HG03565 (cell line): ENCODE results near the gene NT5C1B.
A peak's percentile ranks its signal among the peaks of the same experiment; 100 is the strongest.

Experiments used
- ATAC-seq: cut with Tn5 transposase; IDR thresholded peaks from one replicate; pipeline ENCODE4 v1.9.1; 2021; ENCODE audit warnings: mild to moderate bottlenecking, moderate library complexity; ENCODE audit not compliant: unreplicated experiment

NT5C1B gene

DNA sequence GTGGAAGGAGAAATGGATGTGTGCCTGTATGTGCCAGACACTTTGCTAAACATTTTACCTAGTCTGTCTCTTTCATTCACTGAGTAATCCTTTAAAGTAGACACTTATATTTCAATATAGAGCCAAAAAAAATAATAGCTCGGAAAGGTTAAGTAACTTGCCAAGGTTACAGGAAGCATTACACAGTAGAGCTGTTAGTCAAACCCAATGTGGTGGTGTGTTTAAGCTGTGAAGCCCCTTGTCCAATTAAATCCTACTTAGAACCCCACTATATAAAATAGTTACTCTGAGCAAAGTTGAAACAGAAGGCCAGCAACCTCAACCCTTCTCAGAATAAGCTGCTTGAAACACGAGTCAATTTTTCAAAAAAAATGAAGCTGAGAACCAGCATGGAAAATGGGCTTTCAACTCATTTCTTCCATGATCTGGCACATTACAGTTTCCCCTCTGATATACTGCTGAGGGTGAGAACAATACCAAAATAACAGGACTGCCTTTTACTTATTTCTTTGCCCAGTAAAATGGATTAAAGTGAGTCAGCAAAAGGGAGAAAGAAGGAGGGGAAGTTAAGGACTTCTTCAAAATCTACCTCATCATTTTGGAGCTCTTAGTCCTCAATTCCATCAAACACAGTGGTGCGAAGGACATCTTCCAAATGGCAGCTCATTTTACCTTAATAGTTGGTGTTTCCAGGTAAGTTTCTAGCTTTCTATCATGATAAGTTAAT is 36.9 kb downstream of the NT5C1B start:
- no peak for ATAC-seq

DNA sequence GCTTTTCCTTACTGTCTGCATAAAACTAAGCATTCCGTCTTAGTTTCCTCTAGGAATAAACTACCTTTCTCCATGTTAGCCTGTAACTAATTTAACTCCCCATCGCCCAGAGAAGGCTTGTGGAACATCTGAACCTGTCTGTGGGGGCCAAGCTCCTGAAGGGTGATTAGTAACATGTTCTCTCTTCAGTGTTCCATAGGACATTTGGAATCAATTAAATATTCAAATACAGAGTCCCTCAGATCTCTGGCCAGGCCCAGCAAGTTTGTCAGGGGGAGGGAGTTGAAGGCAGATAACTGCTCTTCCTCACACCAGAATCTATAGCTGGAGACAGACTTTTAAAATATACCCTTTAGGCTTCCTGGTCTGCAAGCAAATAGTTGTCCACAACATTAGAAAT is 37.7 kb downstream of the NT5C1B start:
- no peak for ATAC-seq

DNA sequence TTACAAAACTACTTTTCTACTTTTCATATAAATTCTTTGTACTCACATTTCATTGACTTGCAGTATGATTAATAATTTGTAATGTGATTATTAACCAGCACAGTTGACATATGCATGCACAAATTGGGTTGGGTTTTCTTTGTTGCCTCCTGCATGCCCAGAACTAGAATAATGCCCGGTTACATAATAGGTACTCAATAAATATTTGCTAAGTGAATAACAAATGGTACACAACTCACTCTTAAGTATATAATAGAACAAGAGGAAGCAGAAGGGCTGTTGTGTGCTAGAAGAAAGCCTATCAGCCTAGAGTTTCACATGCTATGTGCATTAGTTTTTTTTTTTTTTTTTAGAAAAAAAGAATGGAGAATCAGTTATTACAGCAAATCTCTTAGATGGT is 38.2 kb downstream of the NT5C1B start:
- ATAC-seq: no peak

GRCh38 chr2:18550433-18550832 is 38.9 kb downstream of the NT5C1B start:
- ATAC-seq: no peak

- no peak for ATAC-seq
Measured at GRCh38 chr2:18549083-18549482, 40.3 kb downstream of the NT5C1B start.

DNA sequence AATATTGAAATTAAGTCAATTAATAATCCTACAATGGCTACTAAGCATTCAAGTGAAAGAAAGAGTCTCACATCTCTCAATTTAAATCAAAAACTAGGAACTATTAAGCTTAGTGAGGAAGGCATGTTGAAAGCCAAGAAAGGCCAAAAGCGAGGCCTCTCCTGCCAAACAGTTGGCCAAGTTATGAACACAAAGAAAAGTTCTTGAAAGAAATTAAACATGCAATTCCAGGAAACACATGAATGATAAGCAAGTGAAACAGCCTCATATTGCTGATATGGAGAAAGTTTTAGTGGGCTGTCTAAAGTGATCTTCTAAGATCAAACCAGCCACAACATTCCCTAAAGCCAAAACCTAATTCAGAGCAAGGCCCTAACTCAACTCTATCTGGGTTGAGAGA is 40.7 kb downstream of the NT5C1B start:
- ATAC-seq: no peak

GRCh38 chr2:18546567-18546966 is 42.8 kb downstream of the NT5C1B start:
- no peak for ATAC-seq

DNA sequence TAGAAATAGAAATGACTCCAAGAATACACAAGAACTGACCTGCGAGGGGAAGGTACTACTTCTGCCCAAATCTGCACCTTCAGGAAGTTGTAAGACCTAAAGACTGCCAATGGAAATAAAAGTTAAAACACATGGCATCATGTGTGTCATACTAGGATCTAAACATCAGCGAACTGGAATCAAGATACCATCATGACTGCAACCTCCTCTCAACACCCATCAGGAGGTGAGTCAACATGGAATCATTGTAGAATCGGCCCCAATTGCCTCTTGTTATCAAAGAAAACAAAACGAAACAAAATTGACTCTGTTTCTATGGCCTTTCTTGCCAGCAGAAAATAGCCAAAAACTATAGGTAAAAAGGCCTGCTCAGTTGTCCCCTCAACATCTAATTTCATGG is 44.0 kb downstream of the NT5C1B start:
- no peak for ATAC-seq

- no peak for ATAC-seq
Measured at GRCh38 chr2:18544171-18544570, 45.2 kb downstream of the NT5C1B start.

DNA sequence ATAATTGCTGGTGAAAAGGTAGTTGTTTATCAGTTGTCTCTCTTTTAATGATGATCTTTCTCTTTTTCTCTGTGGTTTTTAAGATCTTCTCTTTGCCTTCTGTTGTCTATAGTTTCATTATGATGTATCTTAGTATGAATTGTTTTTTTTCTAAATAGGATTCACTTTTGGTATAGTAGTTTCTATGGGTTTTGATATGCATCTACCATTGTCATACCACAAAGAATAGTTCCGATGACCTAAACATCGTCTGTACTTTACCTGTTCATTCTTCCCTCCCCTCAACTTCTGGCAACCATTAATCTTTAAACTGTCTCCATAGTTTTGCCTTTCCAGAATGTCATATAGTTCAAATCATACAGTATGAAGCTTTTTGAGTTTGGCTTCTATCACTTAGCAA is 48.5 kb downstream of the NT5C1B start:
- ATAC-seq: peak; percentile 73

DNA sequence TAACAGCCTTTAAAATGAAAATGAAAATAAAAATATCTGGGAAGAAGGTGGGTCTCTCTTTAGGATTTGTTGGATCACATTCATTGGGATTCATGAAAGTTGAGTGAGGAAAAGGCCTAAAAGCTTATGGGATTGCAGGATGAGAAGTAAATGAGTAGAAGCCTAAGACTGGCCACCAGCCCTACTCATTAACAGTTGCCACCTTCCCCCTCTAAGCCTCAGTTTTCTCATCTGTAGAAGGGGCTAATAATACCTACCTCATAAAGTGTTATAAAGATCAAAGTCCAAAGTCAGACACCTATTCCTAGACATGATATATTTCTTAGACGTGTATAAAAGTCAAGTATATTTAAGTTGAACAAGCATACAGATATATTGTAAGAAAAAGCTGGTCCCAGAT is 52.7 kb downstream of the NT5C1B start:
- ATAC-seq: no peak

DNA sequence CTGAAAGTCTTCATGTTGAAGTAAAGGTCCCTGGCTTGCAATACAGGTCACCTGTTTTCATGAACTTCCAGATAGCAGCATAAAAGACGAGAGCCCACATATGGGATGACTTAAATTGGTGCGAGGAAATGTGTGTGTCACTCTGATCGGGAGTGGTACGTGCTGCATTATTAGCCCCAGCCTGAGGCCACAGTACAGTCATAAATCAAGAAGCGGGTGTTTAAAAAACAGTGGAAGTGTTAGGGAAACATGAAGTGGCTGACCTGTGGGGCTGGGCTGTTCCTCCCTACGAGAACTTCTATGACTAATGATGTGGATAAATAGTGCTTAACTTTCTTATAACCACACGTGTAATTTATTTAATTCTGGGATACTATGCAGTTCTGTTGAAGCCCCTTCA is 53.3 kb downstream of the NT5C1B start:
- ATAC-seq: no peak

DNA sequence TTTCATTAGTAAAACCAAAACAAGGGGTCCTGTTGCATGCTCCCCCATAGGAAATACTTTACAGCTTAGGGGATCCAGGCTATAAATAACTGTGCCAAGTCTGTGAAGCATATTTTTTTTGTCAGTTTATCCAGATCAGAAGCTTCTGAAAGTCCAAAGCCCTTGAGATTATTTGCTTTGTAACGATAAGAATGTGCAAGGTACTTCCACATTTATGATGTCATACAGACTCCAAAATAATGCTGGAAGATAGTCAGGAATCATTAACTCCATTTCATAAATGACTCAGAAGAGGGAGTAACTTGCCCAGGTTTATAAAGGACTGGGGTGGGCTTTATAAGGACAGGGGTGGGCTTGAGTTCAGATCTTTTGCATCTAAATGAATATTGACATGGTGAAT is 58.2 kb downstream of the NT5C1B start:
- no peak for ATAC-seq

DNA sequence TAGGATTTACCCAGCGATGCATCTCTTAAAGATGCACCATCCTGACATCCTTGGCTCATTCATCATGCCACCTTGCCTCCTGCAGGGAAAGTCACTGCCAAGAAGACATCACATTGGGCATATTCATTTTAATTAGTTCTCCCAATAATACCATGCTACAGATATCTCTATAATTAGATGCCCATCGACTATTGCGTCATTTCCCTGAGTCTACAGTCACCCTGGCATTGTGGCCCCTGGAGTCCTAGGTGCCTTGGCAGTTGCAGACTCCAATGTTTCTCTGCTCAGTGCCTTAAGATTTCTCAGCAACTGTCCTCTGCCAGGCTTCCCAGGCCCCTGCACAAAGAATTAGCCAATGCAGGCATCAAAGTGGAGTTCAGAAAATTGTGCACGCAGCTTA is 61.5 kb downstream of the NT5C1B start:
- no peak for ATAC-seq

GRCh38 chr2:18527326-18527725 is 62.0 kb downstream of the NT5C1B start:
- ATAC-seq: no peak

GRCh38 chr2:18526429-18526828 is 62.9 kb downstream of the NT5C1B start:
- ATAC-seq: no peak

DNA sequence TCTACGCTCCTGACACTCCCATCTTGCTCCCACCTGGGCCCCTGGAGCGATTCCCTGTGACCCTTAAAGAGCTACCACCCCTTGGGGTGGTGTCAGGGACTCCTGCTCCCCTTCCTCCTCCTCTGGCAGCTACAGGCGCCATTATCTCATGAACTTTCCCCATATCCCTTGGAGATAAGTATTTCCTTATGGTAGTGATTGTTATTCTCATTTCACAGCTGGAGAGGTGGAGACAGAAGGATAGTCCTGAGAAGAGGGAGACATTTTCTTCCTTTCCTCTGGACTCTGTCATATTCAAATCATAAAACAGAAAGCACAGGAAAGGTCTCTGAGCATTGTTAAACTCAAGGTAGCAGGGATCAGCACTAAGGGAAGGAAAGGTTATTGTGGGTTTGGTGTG is 63.5 kb downstream of the NT5C1B start:
- no peak for ATAC-seq

DNA sequence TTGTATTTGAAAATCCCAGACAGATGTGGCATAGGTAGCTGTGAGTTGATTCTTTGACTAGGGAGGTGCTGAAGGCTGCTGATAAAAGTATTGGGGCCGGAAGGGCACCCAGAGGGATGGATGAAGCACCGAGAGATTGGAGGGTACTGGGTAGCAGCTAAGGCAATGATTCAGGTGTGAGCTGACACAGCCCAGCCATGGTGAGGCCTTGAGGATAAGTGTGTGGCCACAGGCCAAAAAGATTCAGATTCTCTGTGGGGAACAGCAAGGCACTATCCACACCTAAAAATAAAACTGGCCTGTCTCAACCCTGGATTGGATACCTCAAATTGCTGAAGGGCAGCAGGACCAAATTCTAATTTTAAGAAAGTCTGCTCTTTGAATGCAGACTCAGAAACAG is 64.1 kb downstream of the NT5C1B start:
- no peak for ATAC-seq

DNA sequence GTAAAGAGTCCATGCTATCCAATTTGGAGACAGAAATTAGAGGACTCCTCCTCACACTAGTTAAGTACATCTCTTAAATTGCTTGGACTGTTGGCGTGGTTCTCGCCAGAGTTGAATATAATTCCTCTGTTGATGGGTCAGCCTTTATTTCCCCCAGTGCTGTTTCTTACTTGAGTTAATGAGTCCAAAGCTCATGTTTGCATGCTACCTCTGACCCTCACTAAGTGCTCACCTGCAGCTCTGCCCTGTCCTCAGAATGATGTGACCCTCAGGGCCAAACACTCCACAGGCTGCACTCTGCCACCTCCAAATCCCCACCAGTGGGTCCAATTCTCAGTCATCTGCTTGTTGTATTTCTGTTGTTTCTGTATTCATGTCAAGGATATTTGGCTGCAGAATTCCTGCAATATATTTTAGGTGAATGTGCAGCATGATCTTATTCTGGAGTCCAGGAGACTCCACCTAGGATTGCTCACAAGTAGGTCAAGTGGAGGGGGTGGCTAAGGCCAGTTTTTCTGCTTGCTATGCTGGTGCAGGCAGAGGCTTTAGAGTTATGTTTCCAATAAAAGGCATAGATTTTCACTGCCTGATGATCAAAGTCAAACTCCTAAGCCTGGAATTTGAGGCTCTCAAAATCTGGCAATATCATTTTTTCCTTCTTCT is 66.8 kb downstream of the NT5C1B start:
- no peak for ATAC-seq

GRCh38 chr2:18520451-18521425 is 68.6 kb downstream of the NT5C1B start:
- peak; percentile 78 for ATAC-seq

DNA sequence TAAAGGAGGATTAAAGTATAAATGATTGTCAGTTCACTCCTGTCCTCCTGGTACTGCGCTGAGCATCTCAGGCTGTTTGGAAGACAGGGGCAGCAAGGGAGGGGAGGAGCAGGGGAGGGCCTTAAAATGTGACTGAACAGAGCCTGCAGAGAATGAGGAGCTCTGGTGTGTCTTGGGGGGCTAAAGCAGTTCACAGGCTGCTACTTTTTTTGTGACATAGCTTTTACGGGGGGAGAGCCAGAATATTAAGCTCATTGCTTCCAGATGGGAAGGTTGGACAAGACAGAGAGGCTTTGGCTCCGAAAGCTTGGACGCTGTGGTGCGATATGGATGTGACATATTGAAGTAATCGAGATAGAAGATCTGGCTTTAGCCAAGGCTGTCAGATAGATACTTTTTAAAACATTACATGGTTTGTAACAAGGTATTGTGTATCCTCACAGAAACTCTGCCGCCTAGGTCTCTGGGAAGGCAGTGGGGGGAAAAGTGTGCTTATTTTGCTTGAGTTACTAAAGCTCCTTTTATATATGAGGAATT is 69.4 kb downstream of the NT5C1B start:
- ATAC-seq: no peak
